HepG2 (cell line): Measurements from ENCODE around the gene VAC14. TPM values are rescaled to one million over a fixed set of nuclear protein-coding genes. Genes with fewer than 3 reads are reported as not detected.

Experiments used
- AKAP8 ChIP-seq: sonication (generic); formaldehyde crosslinking; IDR thresholded peaks from 2 replicates; pipeline ENCODE4 v1.5.1; 2020; ENCODE audit warnings: mild to moderate bottlenecking, missing genetic modification reagents
- ATF4 ChIP-seq, 2 experiments: fragments of 450-650 bp in 1 of 2; sonication (generic) in 1 of 2; formaldehyde crosslinking; IDR thresholded peaks; 2 replicates each; pipeline versions ENCODE4 v1.5.0 to v1.8.0; 2020 to 2022; ENCODE audit warnings: mild to moderate bottlenecking in 1 of 2, missing genetic modification reagents in 1 of 2
- KMT2B ChIP-seq: IDR thresholded peaks from 2 replicates; pipeline ENCODE4 v1.6.1; 2016; ENCODE audit warnings: missing genetic modification reagents, missing compliant biosample characterization
- ONECUT2 ChIP-seq: sonication (generic); formaldehyde crosslinking; IDR thresholded peaks from 2 replicates; pipeline ENCODE4 v1.4.0; 2020; ENCODE audit warnings: missing genetic modification reagents
- POLR2A ChIP-seq, 2 experiments: IDR thresholded peaks; 2 replicates each; pipeline ENCODE4 v1.6.1; 2011; ENCODE audit warnings: low read depth in 2 of 2, low read length in 2 of 2, mild to moderate bottlenecking in 1 of 2, moderate library complexity in 1 of 2; ENCODE audit not compliant: insufficient read depth in 1 of 2
- POLR2G ChIP-seq: fragments of 200-400 bp; formaldehyde crosslinking; IDR thresholded peaks from 2 replicates; pipeline ENCODE4 v1.6.1; 2018; ENCODE audit warnings: mild to moderate bottlenecking, low read depth, low read length, moderate library complexity
- SP1 ChIP-seq, 2 experiments: fragments of 450-650 bp in 1 of 2; sonication (generic) in 1 of 2; formaldehyde crosslinking in 1 of 2; IDR thresholded peaks; 2 replicates each; pipeline versions ENCODE4 v1.4.0 to v1.6.1; 2016 to 2020; ENCODE audit warnings: missing genetic modification reagents in 1 of 2
- TFAP4 ChIP-seq: sonication (generic); IDR thresholded peaks from 2 replicates; pipeline ENCODE4 v1.6.1; 2016; ENCODE audit warnings: low read depth, borderline replicate concordance
- ZFYVE20 ChIP-seq: sonication (generic); formaldehyde crosslinking; IDR thresholded peaks from 2 replicates; pipeline ENCODE4 v1.8.0; 2023; ENCODE audit warnings: low read depth, mild to moderate bottlenecking, moderate library complexity, missing genetic modification reagents, borderline replicate concordance
- ZNF276 ChIP-seq: sonication (generic); formaldehyde crosslinking; IDR thresholded peaks from 2 replicates; pipeline ENCODE4 v1.4.0; 2020; ENCODE audit warnings: mild to moderate bottlenecking, low read depth, missing genetic modification reagents
- ZNF3 ChIP-seq: IDR thresholded peaks from 2 replicates; pipeline ENCODE4 v1.7.0; 2017; ENCODE audit warnings: inconsistent platforms
- ZNF460 ChIP-seq: sonication (generic); formaldehyde crosslinking; IDR thresholded peaks from 2 replicates; pipeline ENCODE4 v1.5.1; 2020; ENCODE audit warnings: missing genetic modification reagents, mild to moderate bottlenecking, borderline replicate concordance
- ZNF501 ChIP-seq: sonication (generic); formaldehyde crosslinking; IDR thresholded peaks from 2 replicates; pipeline ENCODE4 v1.5.1; 2020; ENCODE audit warnings: mild to moderate bottlenecking, moderate library complexity, missing genetic modification reagents
- ZNF598 ChIP-seq: sonication (generic); formaldehyde crosslinking; IDR thresholded peaks from 2 replicates; pipeline ENCODE4 v1.5.1; 2020; ENCODE audit warnings: mild to moderate bottlenecking, missing genetic modification reagents, borderline replicate concordance
- ZNF720 ChIP-seq: sonication (generic); formaldehyde crosslinking; IDR thresholded peaks from 2 replicates; pipeline ENCODE4 v1.4.0; 2020; ENCODE audit warnings: missing genetic modification reagents
- ZNF747 ChIP-seq: sonication (generic); formaldehyde crosslinking; IDR thresholded peaks from 2 replicates; pipeline ENCODE4 v1.8.1; 2023; ENCODE audit warnings: missing genetic modification reagents, mild to moderate bottlenecking, borderline replicate concordance
- polyA plus RNA-seq, 8 experiments: library from polyadenylated mRNA; depleted of rRNA in 3 of 8; stranded (reverse) in 7 of 8; unstranded in 1 of 8; fragments of >200 nt; fragmentation: Illumina TruSeq in 4 of 8; extraction: Trizol in 4 of 8; gene quantifications; 2 replicates each; pipeline versions ENCODE4 v1.2.1 to v1.2.3, GENCODE V29; 2011 to 2016; ENCODE audit warnings: low read depth in 4 of 8, missing spikeins in 1 of 8, mixed read lengths in 1 of 8; ENCODE audit not compliant: insufficient read depth in 1 of 8
- total RNA-seq, 5 experiments: library from RNA; depleted of rRNA; stranded (reverse); fragments of >200 nt; fragmentation: Illumina TruSeq; extraction: Trizol; gene quantifications; 2 replicates each; pipeline ENCODE4 v1.2.3, GENCODE V29; 2016; ENCODE audit warnings: low read depth in 1 of 5
- TF ChIP-seq, protein P1 (sequence below): sonication (generic); formaldehyde crosslinking; IDR thresholded peaks from 2 replicates; pipeline ENCODE4 v1.8.1; 2022; ENCODE audit warnings: low read depth, mild to moderate bottlenecking, missing genetic modification reagents
- TF ChIP-seq, protein P2 (sequence below): sonication (generic); formaldehyde crosslinking; IDR thresholded peaks from 2 replicates; pipeline ENCODE4 v1.8.0; 2022; ENCODE audit warnings: missing genetic modification reagents, mild to moderate bottlenecking, borderline replicate concordance
- TF ChIP-seq, protein P3 (sequence below): sonication (generic); formaldehyde crosslinking; IDR thresholded peaks from 2 replicates; pipeline ENCODE4 v1.4.0; 2020; ENCODE audit warnings: mild to moderate bottlenecking, low read depth, missing genetic modification reagents
- TF ChIP-seq, protein P4 (sequence below): sonication (generic); formaldehyde crosslinking; IDR thresholded peaks from 2 replicates; pipeline ENCODE4 v1.4.0; 2020; ENCODE audit warnings: mild to moderate bottlenecking, missing genetic modification reagents

Gene VAC14
- total and polyA plus RNA-seq, 2 of the 13 experiments (the other 11 are each of a cell fraction or from before 2014, with no cell fraction given) = 23.5 to 24.6 TPM

DNA sequence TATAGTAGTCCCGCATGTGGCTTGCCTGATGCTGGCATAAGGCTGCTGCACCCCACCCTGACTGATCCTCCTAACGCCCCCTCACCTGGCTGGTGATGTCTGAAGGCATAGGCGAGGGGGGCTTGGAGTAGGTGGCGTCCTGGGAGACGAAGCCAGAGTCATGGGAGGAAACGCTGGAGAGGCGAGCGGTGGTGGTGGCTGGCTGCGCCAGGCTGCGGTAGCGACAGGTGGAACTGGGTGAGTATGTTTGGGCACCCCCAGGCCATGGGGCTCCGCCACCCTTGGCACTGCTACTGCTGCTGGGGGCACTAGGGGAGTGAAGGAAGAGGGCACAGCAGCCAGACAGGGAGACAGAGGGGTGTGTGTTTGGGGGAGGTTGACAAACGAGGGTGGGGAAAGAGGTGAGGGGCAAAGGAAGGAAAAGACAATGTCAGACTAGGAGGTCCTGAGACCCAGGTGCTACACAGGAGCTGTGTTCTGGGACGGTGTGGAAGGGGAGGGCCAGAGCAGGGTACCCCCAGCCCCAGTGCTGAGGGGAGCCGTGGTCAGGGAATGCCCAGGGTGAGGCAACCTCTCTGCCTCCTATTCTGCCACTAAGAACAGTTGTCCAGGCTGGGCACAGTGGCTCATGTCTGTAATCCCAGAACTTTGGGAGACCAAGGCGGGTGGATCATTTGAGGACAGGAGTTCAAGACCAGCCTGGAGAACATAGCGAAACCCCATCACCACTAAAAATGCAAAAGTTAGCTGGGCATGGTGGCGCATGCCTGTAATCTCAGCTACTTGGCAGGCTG is 126.5 kb downstream of the VAC14 start (continued):
- TF ChIP-seq, protein P1, sequence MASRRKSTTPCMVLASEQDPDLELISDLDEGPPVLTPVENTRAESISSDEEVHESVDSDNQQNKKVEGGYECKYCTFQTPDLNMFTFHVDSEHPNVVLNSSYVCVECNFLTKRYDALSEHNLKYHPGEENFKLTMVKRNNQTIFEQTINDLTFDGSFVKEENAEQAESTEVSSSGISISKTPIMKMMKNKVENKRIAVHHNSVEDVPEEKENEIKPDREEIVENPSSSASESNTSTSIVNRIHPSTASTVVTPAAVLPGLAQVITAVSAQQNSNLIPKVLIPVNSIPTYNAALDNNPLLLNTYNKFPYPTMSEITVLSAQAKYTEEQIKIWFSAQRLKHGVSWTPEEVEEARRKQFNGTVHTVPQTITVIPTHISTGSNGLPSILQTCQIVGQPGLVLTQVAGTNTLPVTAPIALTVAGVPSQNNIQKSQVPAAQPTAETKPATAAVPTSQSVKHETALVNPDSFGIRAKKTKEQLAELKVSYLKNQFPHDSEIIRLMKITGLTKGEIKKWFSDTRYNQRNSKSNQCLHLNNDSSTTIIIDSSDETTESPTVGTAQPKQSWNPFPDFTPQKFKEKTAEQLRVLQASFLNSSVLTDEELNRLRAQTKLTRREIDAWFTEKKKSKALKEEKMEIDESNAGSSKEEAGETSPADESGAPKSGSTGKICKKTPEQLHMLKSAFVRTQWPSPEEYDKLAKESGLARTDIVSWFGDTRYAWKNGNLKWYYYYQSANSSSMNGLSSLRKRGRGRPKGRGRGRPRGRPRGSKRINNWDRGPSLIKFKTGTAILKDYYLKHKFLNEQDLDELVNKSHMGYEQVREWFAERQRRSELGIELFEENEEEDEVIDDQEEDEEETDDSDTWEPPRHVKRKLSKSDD = no peak
- TF ChIP-seq POLR2G = peak; percentile 47; the same call in 1 of the 2 replicates
- no peak for TF ChIP-seq ZNF3
- no peak for TF ChIP-seq ZNF501 (CRISPR knock-in tag)
- no peak for TF ChIP-seq ATF4 (CRISPR knock-in tag; IDR thresholded peaks at IDR 0.05)
- no peak for TF ChIP-seq ZNF460 (CRISPR knock-in tag)
- TF ChIP-seq, protein P2, sequence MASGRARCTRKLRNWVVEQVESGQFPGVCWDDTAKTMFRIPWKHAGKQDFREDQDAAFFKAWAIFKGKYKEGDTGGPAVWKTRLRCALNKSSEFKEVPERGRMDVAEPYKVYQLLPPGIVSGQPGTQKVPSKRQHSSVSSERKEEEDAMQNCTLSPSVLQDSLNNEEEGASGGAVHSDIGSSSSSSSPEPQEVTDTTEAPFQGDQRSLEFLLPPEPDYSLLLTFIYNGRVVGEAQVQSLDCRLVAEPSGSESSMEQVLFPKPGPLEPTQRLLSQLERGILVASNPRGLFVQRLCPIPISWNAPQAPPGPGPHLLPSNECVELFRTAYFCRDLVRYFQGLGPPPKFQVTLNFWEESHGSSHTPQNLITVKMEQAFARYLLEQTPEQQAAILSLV (CRISPR knock-in tag) = 0 out of 2 replicates have a peak, but pooled peaks have one; percentile 30
- TF ChIP-seq ZNF598 (CRISPR knock-in tag) = no peak
- TF ChIP-seq ZNF276 (CRISPR knock-in tag) = no peak
- TF ChIP-seq, protein P3, sequence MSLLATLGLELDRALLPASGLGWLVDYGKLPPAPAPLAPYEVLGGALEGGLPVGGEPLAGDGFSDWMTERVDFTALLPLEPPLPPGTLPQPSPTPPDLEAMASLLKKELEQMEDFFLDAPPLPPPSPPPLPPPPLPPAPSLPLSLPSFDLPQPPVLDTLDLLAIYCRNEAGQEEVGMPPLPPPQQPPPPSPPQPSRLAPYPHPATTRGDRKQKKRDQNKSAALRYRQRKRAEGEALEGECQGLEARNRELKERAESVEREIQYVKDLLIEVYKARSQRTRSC = no peak
- TF ChIP-seq AKAP8 (CRISPR knock-in tag) = 0 out of 2 replicates have a peak, but pooled peaks have one; percentile 55
- TF ChIP-seq ONECUT2 (CRISPR knock-in tag) = no peak
- TF ChIP-seq ZFYVE20 (CRISPR knock-in tag) = no peak
- TF ChIP-seq ZNF720 (CRISPR knock-in tag) = no peak
- no peak for TF ChIP-seq TFAP4
- no peak for TF ChIP-seq ZNF747 (CRISPR knock-in tag)
- TF ChIP-seq, protein P4, sequence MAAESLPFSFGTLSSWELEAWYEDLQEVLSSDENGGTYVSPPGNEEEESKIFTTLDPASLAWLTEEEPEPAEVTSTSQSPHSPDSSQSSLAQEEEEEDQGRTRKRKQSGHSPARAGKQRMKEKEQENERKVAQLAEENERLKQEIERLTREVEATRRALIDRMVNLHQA (CRISPR knock-in tag) = no peak
- TF ChIP-seq KMT2B = no peak
- peak in 1 of 2 experiments; percentile 30; a peak in 1 of 4 replicates for TF ChIP-seq POLR2A (IDR thresholded peaks at IDR 0.05; ENCODE audit: insufficient read depth in 1 of 2, low read depth in 2 of 2, low read length in 2 of 2)
- TF ChIP-seq SP1 (IDR thresholded peaks at IDR 0.05) = no peak
- TF ChIP-seq SP1 (CRISPR knock-in tag; IDR thresholded peaks at IDR 0.05) = no peak
